Measurements from ENCODE around the gene PILRA. TPM values are rescaled to one million over a fixed set of nuclear protein-coding genes. Genes with fewer than 3 reads are reported as not detected.
A peak's percentile ranks its signal among the peaks of the same experiment; 100 is the strongest.
"Not testable (repeated sequence)": the region's sequence is repeated elsewhere in the genome, so short reads cannot be mapped to it uniquely, and the experiment has no call there.

Gene PILRA
- 1.1 TPM for polyA plus RNA-seq (2013, experiment 1 of 2)
- 1.0 TPM for polyA plus RNA-seq (2013, experiment 2 of 2)

GRCh38 chr7:100373261-100373831, at the start of gene PILRA:
Gene PILRA, plus strand, starts transcription at chr7:100373487. Its CDS starts 170 bp downstream, at chr7:100373657.
- Histone ChIP-seq H2BK15ac (ENCODE audit: low read depth, poor library complexity, severe bottlenecking) (no peak within 1 kb of the TSS), H3K9ac (ENCODE audit: low read length) (no peak within 1 kb of the TSS), H3K14ac (ENCODE audit: low read length in 2 of 2) (peak within 1 kb of the TSS in 1 of 2 experiments; percentile 77), H3K4me1 (ENCODE audit: control insufficient read depth, insufficient read depth, low read depth, low read length) (peaks cover 16% of the 10 kb centered on the region), H3K27ac (ENCODE audit: low read length, poor library complexity, severe bottlenecking) (no peak within 1 kb of the TSS), H3K27me3 (ENCODE audit: control insufficient read depth in 1 of 2, insufficient read depth in 1 of 2, low read length in 2 of 2) (peaks cover 0 to 4% of the 10 kb centered on the region in 2 experiments), H3K4me3 (ENCODE audit: insufficient read depth in 1 of 2, low read depth in 1 of 2, low read length in 2 of 2) (no peak within 1 kb of the TSS), H2BK12ac (ENCODE audit: low read length in 2 of 2) (peak within 1 kb of the TSS in 1 of 2 experiments; percentile 79), H3K36me3 (ENCODE audit: control insufficient read depth in 1 of 2, insufficient read depth in 2 of 2, low read depth in 1 of 2, low read length in 2 of 2) (no peaks in the 10 kb centered on the region), H2BK5ac (ENCODE audit: low read depth, low read length, poor library complexity, severe bottlenecking) (no peak within 1 kb of the TSS), H3K18ac (ENCODE audit: low read depth in 1 of 2, low read length in 2 of 2) (peak within 1 kb of the TSS; percentile 30 to 54), H3K4me2 (ENCODE audit: low read length, poor library complexity, severe bottlenecking) (no peak within 1 kb of the TSS), H4K91ac (ENCODE audit: low read length) (peak within 1 kb of the TSS; percentile 25), H2BK120ac (ENCODE audit: low read depth, low read length) (peak within 1 kb of the TSS; percentile 22), H3K23ac (ENCODE audit: low read length in 2 of 2) (no peak within 1 kb of the TSS), H3K9me3 (ENCODE audit: control insufficient read depth, low read length) (no peaks in the 10 kb centered on the region), H4K8ac (ENCODE audit: low read length) (peak within 1 kb of the TSS; percentile 74), H3K4ac (ENCODE audit: low read depth in 1 of 2, low read length in 2 of 2) (peak within 1 kb of the TSS; percentile 59 to 82), H2AK5ac (ENCODE audit: low read length, severe bottlenecking) (no peak within 1 kb of the TSS), H3K79me1 (replicated peaks; ENCODE audit: low read length, poor library complexity, severe bottlenecking) (no peaks in the 10 kb centered on the region), H2AFZ (ENCODE audit: low read depth, low read length) (no peak within 1 kb of the TSS)
- DNase-seq, result peak; percentile 13
- 71% methylated on average over 11 of the region's 12 CpGs for WGBS

DNA sequence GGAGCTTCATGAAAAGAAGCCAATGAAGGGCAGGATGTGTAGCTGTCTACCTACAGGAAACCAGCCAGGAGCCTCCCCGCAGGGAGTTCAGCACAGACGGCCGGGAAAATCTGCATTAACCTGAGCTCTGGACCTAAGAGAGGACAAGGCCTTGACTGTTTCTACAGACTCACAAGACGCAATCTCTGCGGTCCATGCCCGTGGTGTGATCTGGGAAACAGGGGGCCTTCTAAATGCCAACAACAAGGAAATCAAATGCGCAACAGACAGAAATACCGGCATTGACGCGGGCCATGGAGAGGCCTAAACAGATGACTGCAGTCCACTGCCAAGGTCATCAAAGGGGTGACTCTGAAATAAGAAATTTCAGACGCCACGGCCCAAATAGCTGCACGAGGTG, 49.1 kb upstream of the PILRA start:
- H3K36me3 ChIP-seq (ENCODE audit: control insufficient read depth in 1 of 2, insufficient read depth in 2 of 2, low read depth in 1 of 2, low read length in 2 of 2), result peaks cover 14 to 17% of the 10 kb centered on the region in 2 experiments
- H3K9me3 ChIP-seq (ENCODE audit: control insufficient read depth, low read length); H3K23ac ChIP-seq (ENCODE audit: low read length in 2 of 2); H3K4me1 ChIP-seq (ENCODE audit: control insufficient read depth, insufficient read depth, low read depth, low read length); DNase-seq; H2BK5ac ChIP-seq (ENCODE audit: low read depth, low read length, poor library complexity, severe bottlenecking); H2BK12ac ChIP-seq (ENCODE audit: low read length in 2 of 2); H3K4ac ChIP-seq (ENCODE audit: low read depth in 1 of 2, low read length in 2 of 2); H2AFZ ChIP-seq (ENCODE audit: low read depth, low read length); H3K27me3 ChIP-seq (ENCODE audit: control insufficient read depth in 1 of 2, insufficient read depth in 1 of 2, low read length in 2 of 2); H3K4me2 ChIP-seq (ENCODE audit: low read length, poor library complexity, severe bottlenecking); H3K79me1 ChIP-seq (replicated peaks; ENCODE audit: low read length, poor library complexity, severe bottlenecking); H4K91ac ChIP-seq (ENCODE audit: low read length); H3K14ac ChIP-seq (ENCODE audit: low read length in 2 of 2); H3K9ac ChIP-seq (ENCODE audit: low read length); H2BK120ac ChIP-seq (ENCODE audit: low read depth, low read length); H3K4me3 ChIP-seq (ENCODE audit: insufficient read depth in 1 of 2, low read depth in 1 of 2, low read length in 2 of 2); H2BK15ac ChIP-seq (ENCODE audit: low read depth, poor library complexity, severe bottlenecking); H3K18ac ChIP-seq (ENCODE audit: low read depth in 1 of 2, low read length in 2 of 2); H4K8ac ChIP-seq (ENCODE audit: low read length); H2AK5ac ChIP-seq (ENCODE audit: low read length, severe bottlenecking); H3K27ac ChIP-seq (ENCODE audit: low read length, poor library complexity, severe bottlenecking): not testable (repeated sequence)
- WGBS, result 98% methylated on average over 10 of the region's 13 CpGs

GRCh38 chr7:100325671-100326070, 47.6 kb upstream of the PILRA start:
- not testable (repeated sequence) for H3K18ac ChIP-seq (ENCODE audit: low read depth in 1 of 2, low read length in 2 of 2); H2BK5ac ChIP-seq (ENCODE audit: low read depth, low read length, poor library complexity, severe bottlenecking); H3K9me3 ChIP-seq (ENCODE audit: control insufficient read depth, low read length); H3K23ac ChIP-seq (ENCODE audit: low read length in 2 of 2); DNase-seq; H2BK120ac ChIP-seq (ENCODE audit: low read depth, low read length); H2BK12ac ChIP-seq (ENCODE audit: low read length in 2 of 2); H3K14ac ChIP-seq (ENCODE audit: low read length in 2 of 2); H2BK15ac ChIP-seq (ENCODE audit: low read depth, poor library complexity, severe bottlenecking); H3K79me1 ChIP-seq (replicated peaks; ENCODE audit: low read length, poor library complexity, severe bottlenecking); H3K4me2 ChIP-seq (ENCODE audit: low read length, poor library complexity, severe bottlenecking); H3K27me3 ChIP-seq (ENCODE audit: control insufficient read depth in 1 of 2, insufficient read depth in 1 of 2, low read length in 2 of 2); H3K4me1 ChIP-seq (ENCODE audit: control insufficient read depth, insufficient read depth, low read depth, low read length); H2AK5ac ChIP-seq (ENCODE audit: low read length, severe bottlenecking); H3K9ac ChIP-seq (ENCODE audit: low read length); H3K4ac ChIP-seq (ENCODE audit: low read depth in 1 of 2, low read length in 2 of 2); H4K91ac ChIP-seq (ENCODE audit: low read length); H3K27ac ChIP-seq (ENCODE audit: low read length, poor library complexity, severe bottlenecking); H2AFZ ChIP-seq (ENCODE audit: low read depth, low read length); H3K4me3 ChIP-seq (ENCODE audit: insufficient read depth in 1 of 2, low read depth in 1 of 2, low read length in 2 of 2); H4K8ac ChIP-seq (ENCODE audit: low read length)
- 94% methylated on average over 7 of the region's 9 CpGs for WGBS
- peaks cover 8 to 12% of the 10 kb centered on the region in 2 experiments for H3K36me3 ChIP-seq (ENCODE audit: control insufficient read depth in 1 of 2, insufficient read depth in 2 of 2, low read depth in 1 of 2, low read length in 2 of 2)

- not testable (repeated sequence) for H3K4me3 ChIP-seq (ENCODE audit: insufficient read depth in 1 of 2, low read depth in 1 of 2, low read length in 2 of 2); H2AFZ ChIP-seq (ENCODE audit: low read depth, low read length); H3K23ac ChIP-seq (ENCODE audit: low read length in 2 of 2); H3K79me1 ChIP-seq (replicated peaks; ENCODE audit: low read length, poor library complexity, severe bottlenecking); H2BK12ac ChIP-seq (ENCODE audit: low read length in 2 of 2); H3K4me1 ChIP-seq (ENCODE audit: control insufficient read depth, insufficient read depth, low read depth, low read length); DNase-seq; H4K8ac ChIP-seq (ENCODE audit: low read length); H3K4ac ChIP-seq (ENCODE audit: low read depth in 1 of 2, low read length in 2 of 2); H3K27me3 ChIP-seq (ENCODE audit: control insufficient read depth in 1 of 2, insufficient read depth in 1 of 2, low read length in 2 of 2); H3K4me2 ChIP-seq (ENCODE audit: low read length, poor library complexity, severe bottlenecking); H2BK120ac ChIP-seq (ENCODE audit: low read depth, low read length); H3K9me3 ChIP-seq (ENCODE audit: control insufficient read depth, low read length); H4K91ac ChIP-seq (ENCODE audit: low read length); H3K9ac ChIP-seq (ENCODE audit: low read length); H3K18ac ChIP-seq (ENCODE audit: low read depth in 1 of 2, low read length in 2 of 2); H3K14ac ChIP-seq (ENCODE audit: low read length in 2 of 2); H2BK5ac ChIP-seq (ENCODE audit: low read depth, low read length, poor library complexity, severe bottlenecking); H3K27ac ChIP-seq (ENCODE audit: low read length, poor library complexity, severe bottlenecking); H2AK5ac ChIP-seq (ENCODE audit: low read length, severe bottlenecking); H2BK15ac ChIP-seq (ENCODE audit: low read depth, poor library complexity, severe bottlenecking)
- peaks cover 8 to 12% of the 10 kb centered on the region in 2 experiments for H3K36me3 ChIP-seq (ENCODE audit: control insufficient read depth in 1 of 2, insufficient read depth in 2 of 2, low read depth in 1 of 2, low read length in 2 of 2)
- 96% methylated on average over 9 of the region's 11 CpGs for WGBS
Observed at GRCh38 chr7:100326914-100327313, 46.4 kb upstream of the PILRA start.
